HG02678 (cell line): ENCODE measurements around the gene SETDB2.
"Not testable (repeated sequence)": the region's sequence is repeated elsewhere in the genome, so short reads cannot be mapped to it uniquely, and the experiment has no call there.

Experiments
- ATAC-seq: cut with Tn5 transposase; IDR thresholded peaks from one replicate; pipeline ENCODE4 v1.9.1; 2021; ENCODE audit warnings: mild to moderate bottlenecking, moderate library complexity; ENCODE audit not compliant: unreplicated experiment

SETDB2 gene

GRCh38 chr13:49464621-49465325 is 20.7 kb downstream of the SETDB2 start:
- no peak for ATAC-seq

GRCh38 chr13:49466292-49466838 is 22.3 kb downstream of the SETDB2 start:
- ATAC-seq, result no peak

- ATAC-seq, result no peak
These were observed 28.1 kb downstream of the SETDB2 start for GRCh38 chr13:49472186-49472585.

GRCh38 chr13:49476529-49476928 is 32.5 kb downstream of the SETDB2 start:
- no peak for ATAC-seq

- no peak for ATAC-seq
These were observed 37.7 kb downstream of the SETDB2 start for GRCh38 chr13:49481788-49482187.

GRCh38 chr13:49488563-49488962 is 44.5 kb downstream of the SETDB2 start:
- ATAC-seq, result no peak

GRCh38 chr13:49494645-49495044 is 50.6 kb downstream of the SETDB2 start:
- no peak for ATAC-seq

- ATAC-seq, result peak; percentile 84
These were observed 52.0 kb downstream of the SETDB2 start, which contains the start of gene PHF11 for GRCh38 chr13:49495783-49496762. Gene PHF11, plus strand, starts transcription at chr13:49495953. Its CDS starts 49 bp downstream, at chr13:49496002.

GRCh38 chr13:49496837-49497236 is 52.8 kb downstream of the SETDB2 start:
- ATAC-seq, result not testable (repeated sequence)

- no peak for ATAC-seq
These were observed 53.2 kb downstream of the SETDB2 start for GRCh38 chr13:49497272-49497671.

GRCh38 chr13:49498206-49498605 is 54.1 kb downstream of the SETDB2 start:
- ATAC-seq, result no peak

- no peak for ATAC-seq
These were observed 56.0 kb downstream of the SETDB2 start for GRCh38 chr13:49499889-49500660.

- no peak for ATAC-seq
These were observed 58.9 kb downstream of the SETDB2 start for GRCh38 chr13:49502954-49503353.

- no peak for ATAC-seq
These were observed 59.9 kb downstream of the SETDB2 start for GRCh38 chr13:49503951-49504350.

- no peak for ATAC-seq
These were observed 68.5 kb downstream of the SETDB2 start for GRCh38 chr13:49512578-49512977.

- ATAC-seq, result no peak
These were observed 72.4 kb downstream of the SETDB2 start for GRCh38 chr13:49516467-49516866.

- no peak for ATAC-seq
These were observed 73.4 kb downstream of the SETDB2 start for GRCh38 chr13:49517461-49517860.

- no peak for ATAC-seq
These were observed 77.2 kb downstream of the SETDB2 start for GRCh38 chr13:49521224-49521623.

GRCh38 chr13:49524740-49525501 is 80.8 kb downstream of the SETDB2 start:
- ATAC-seq, result no peak

- no peak for ATAC-seq
These were observed 83.0 kb downstream of the SETDB2 start for GRCh38 chr13:49527123-49527522.
